ENCODE results near the gene HES5.

GRCh38 chr1:2522230-2522629 lies 7.8 kb downstream of the HES5 start:
- TF ChIP-seq CTCF (IDR thresholded peaks at IDR 0.05) (no peak), POLR2A (IDR thresholded peaks at IDR 0.05) (no peak)

All from uterus (tissue), 2 donors.